Measurements from ENCODE around the gene NOL4L. TPM values are rescaled to one million over a fixed set of nuclear protein-coding genes. Genes with fewer than 3 reads are reported as not detected.
A peak's percentile ranks its signal among the peaks of the same experiment; 100 is the strongest.

The NOL4L gene
- polyA plus RNA-seq, 3 donors, result 1.1 to 30.9 (median 2.8) TPM

- no peak overlapping the region for H3K4me3 Mint-ChIP-seq
- WGBS (ENCODE audit: insufficient coverage), result 40% methylated on average over 25 of the region's 36 CpGs
Measured at GRCh38 chr20:32456869-32457478, 128.2 kb downstream of the NOL4L start.

More at GRCh38 chr20:32456869-32457478, 128.2 kb downstream of the NOL4L start:
- Histone ChIP-seq H3K27me3 (ENCODE audit: control insufficient read depth in 2 of 2, insufficient read depth in 2 of 2, low read length in 2 of 2) (no peaks in the 10 kb centered on the region), H3K4me1 (ENCODE audit: control insufficient read depth in 1 of 2, insufficient read depth in 2 of 2, low read length in 2 of 2) (peaks cover 10 to 17% of the 10 kb centered on the region in 2 donors), H3K79me2 (ENCODE audit: insufficient read depth, low read length) (no peaks in the 10 kb centered on the region), H3K4me3 (replicated peaks in 1 of 3; ENCODE audit: low read depth in 2 of 3, low read length in 3 of 3) (peak overlapping the region in 1 of 3 experiments; percentile 25), H3K36me3 (replicated peaks in 1 of 2; ENCODE audit: control insufficient read depth in 1 of 2, insufficient read depth in 2 of 2, low read length in 2 of 2) (peaks cover 28 to 46% of the 10 kb centered on the region in 2 donors), H3K4me2 (replicated peaks; ENCODE audit: extremely low read depth, low read length, poor library complexity, severe bottlenecking) (peak overlapping the region; percentile 58), H3K9ac (ENCODE audit: insufficient read depth, low read length, poor library complexity, severe bottlenecking) (no peak overlapping the region), H3K27ac (ENCODE audit: low read depth in 1 of 2, low read length in 2 of 2) (no peak overlapping the region), H2AFZ (ENCODE audit: insufficient read depth, low read depth, low read length, poor library complexity, severe bottlenecking) (no peak overlapping the region), H3K9me3 (replicated peaks in 1 of 2; ENCODE audit: control insufficient read depth in 1 of 2, insufficient read depth in 1 of 2, low read length in 2 of 2) (no peaks in the 10 kb centered on the region), H4K20me1 (ENCODE audit: insufficient read depth, low read length) (peaks cover 46% of the 10 kb centered on the region)
- intact Hi-C loops (cut with micrococcal nuclease), result no loop called here
- Mint-ChIP-seq H3K9me3 (no peaks in the 10 kb centered on the region), H3K27ac (no peak overlapping the region), H3K27me3 (ENCODE audit: low read depth in 3 of 3) (peaks cover 0 to 2% (median 0%) of the 10 kb centered on the region in 3 donors), H3K36me3 (peaks cover 33 to 37% of the 10 kb centered on the region in 2 donors), H3K4me1 (peaks cover 12% of the 10 kb centered on the region)
- no peak for DNase-seq
- peak; percentile 82 for TF ChIP-seq CTCF (IDR thresholded peaks at IDR 0.05)

Data from CD14-positive monocyte (primary cell).